ENCODE results near the gene TBRG4. TPM values are rescaled to one million over a fixed set of nuclear protein-coding genes. Genes with fewer than 3 reads are reported as not detected.

The TBRG4 gene
- total and polyA plus RNA-seq, 8 donors, result 37.1 to 72.5 (median 45.7) TPM

DNA sequence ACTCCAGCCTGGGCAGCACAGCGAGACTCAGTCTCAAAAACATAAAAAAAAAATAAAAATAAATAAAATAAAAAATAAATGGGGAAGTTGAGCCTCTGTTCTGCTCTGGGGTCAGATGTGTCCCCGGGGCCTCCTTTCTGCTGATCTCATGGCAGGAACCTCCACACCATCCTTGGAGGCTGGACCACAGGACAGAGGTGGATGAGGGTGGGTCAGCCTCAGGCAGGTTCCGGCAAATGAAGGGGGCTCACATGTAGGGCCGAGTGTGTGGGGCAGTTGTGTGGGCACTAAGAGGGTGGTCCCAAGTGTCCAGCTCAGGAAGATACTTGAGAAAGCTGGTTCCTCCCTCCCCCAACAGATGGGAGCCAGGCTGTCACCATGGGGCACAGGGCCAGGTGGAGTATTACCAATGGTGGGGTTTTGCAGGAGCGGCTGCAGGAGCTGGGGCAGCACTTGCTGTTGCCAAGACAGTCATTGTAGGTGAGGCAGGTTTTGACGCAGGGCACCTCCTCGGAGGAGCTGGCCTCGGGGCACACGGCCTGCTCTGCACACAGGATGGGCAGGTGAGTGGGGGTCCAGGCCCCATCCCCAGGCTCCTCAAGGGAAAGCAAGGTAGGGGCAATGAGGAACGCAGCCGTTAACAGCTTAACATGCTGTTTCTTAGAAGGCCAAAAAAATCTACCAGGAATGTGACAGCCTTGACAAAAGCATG is 13.9 kb upstream of the TBRG4 start:
- intact Hi-C loops (cut with DNase I), result no loop called here
- Histone ChIP-seq H3K27ac (no peak overlapping the region), H3K9me3 (no peaks in the 10 kb centered on the region), H3K4me3 (no peak overlapping the region), H3K27me3 (no peaks in the 10 kb centered on the region), H3K36me3 (no peaks in the 10 kb centered on the region), H3K4me1 (no peaks in the 10 kb centered on the region)
- ATAC-seq, result no peak
- no peak for DNase-seq
- TF ChIP-seq, protein P1, sequence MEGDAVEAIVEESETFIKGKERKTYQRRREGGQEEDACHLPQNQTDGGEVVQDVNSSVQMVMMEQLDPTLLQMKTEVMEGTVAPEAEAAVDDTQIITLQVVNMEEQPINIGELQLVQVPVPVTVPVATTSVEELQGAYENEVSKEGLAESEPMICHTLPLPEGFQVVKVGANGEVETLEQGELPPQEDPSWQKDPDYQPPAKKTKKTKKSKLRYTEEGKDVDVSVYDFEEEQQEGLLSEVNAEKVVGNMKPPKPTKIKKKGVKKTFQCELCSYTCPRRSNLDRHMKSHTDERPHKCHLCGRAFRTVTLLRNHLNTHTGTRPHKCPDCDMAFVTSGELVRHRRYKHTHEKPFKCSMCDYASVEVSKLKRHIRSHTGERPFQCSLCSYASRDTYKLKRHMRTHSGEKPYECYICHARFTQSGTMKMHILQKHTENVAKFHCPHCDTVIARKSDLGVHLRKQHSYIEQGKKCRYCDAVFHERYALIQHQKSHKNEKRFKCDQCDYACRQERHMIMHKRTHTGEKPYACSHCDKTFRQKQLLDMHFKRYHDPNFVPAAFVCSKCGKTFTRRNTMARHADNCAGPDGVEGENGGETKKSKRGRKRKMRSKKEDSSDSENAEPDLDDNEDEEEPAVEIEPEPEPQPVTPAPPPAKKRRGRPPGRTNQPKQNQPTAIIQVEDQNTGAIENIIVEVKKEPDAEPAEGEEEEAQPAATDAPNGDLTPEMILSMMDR (IDR thresholded peaks at IDR 0.05), result no peak

DNA sequence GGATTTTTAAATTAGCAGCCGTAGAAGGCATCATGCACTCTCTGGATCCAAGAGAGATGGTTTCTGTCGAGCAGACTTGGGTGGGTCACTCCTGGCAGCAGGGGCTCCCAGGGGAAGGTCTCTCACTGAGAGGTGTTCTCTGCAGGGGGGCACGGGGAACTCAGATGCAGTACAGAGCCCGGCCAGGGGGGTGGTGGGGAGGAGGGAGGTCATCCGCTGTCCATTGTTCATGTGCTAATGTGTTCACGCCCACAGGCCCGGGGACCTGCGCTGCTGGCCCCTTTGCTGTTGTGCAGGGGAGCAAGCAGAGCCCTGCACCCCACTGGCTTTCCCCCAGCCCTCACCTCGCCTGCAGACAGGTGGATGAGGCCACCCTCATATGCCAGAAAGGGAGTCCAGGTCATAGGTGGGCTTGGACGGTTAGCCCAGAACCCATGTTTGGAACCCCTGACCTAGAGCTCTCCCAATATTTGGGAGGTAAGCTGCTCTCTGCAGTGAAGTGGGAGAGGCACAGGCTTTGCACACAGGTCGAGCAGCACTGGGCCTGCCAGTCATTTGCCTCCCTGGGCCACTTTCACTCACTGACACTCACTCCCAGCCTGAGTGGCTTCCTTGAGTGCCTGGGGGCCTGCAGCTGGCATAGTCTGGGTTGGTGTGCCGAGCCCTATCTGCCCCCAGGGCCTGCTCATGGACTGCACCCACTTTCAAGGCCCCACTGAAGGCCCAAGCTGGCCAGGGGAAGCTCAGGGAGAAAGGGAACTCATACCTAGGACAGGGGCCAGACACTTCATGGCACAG is 12.6 kb upstream of the TBRG4 start:
- Histone ChIP-seq H3K4me3 (no peak overlapping the region), H3K36me3 (no peaks in the 10 kb centered on the region), H3K27me3 (no peaks in the 10 kb centered on the region), H3K4me1 (no peaks in the 10 kb centered on the region), H3K9me3 (no peaks in the 10 kb centered on the region), H3K27ac (no peak overlapping the region)
- intact Hi-C loops (cut with DNase I), result no loop called here
- peak in 1 of 4 donors; percentile 74 for DNase-seq
- no peak for ATAC-seq
- TF ChIP-seq, protein P1 (IDR thresholded peaks at IDR 0.05), result no peak

DNA sequence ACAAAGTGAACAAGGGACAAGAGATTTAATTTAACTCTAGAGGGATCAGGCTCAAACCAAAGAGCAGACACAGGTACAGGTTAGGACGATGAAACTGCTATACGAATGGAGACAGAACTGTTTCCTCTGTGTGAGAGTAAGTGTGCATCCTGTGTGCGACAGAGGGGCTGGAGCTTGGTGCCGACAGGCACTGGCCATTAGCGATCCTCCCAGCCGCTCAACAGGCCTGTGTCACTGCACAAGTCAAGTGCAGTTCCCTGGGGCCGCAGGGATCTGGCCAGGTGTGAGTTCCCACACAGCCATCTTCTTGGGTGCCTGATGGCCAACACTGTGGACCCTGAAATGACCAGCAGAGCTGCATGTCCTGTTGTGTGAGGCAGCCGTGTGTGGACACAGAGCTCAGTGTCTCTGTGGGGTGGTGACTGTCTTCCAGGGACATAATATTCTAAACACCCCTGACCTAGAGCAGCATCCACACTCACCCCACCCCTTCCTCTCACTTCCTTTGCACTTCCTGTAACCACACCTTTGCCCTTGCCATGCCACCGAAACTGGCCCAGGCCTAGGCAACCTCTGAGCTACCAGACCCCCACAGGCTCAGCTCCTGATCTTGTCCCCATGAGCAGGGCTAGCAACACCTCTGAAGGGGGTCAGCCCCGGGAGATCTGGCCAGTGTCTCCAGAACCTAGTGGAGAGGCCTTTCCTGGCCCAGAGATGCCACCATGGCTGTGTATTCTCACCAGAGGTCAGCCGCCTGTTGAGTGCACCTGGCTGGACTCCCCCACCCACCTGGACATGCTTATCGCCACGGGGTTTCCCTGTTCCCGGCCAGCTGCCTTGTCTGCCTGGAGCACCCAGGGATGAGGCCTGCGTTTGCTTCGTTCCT is 11.7 kb upstream of the TBRG4 start:
- Histone ChIP-seq H3K9me3 (no peaks in the 10 kb centered on the region), H3K27me3 (no peaks in the 10 kb centered on the region), H3K36me3 (no peaks in the 10 kb centered on the region), H3K27ac (no peak overlapping the region), H3K4me1 (no peaks in the 10 kb centered on the region), H3K4me3 (no peak overlapping the region)
- ATAC-seq (no peak), DNase-seq (no peak)
- intact Hi-C loops (cut with DNase I), result no loop called here
- TF ChIP-seq, protein P1 (IDR thresholded peaks at IDR 0.05), result no peak

DNA sequence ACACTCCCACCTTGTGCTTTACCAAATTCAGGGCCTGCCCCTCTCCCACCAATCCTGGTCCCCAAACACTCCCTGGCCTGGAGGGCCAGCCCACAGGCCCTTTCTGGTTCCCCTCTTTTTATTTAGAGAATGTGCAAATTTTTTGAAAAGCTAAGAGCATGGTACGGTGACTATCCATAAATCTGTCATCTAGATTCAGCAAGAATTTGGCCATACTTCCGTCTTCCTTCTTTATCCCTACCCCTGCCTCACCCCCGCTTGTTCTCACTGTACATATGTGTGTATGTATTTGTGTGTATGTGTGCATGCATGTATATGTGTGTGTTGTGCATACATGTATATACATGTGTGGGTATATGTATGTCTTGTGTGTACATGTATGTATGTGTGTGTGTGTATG is 8.1 kb upstream of the TBRG4 start:
- no peak for ATAC-seq
- no peak for DNase-seq
- Histone ChIP-seq H3K9me3 (no peaks in the 10 kb centered on the region), H3K4me3 (no peak overlapping the region), H3K27me3 (no peaks in the 10 kb centered on the region), H3K36me3 (no peaks in the 10 kb centered on the region), H3K27ac (no peak overlapping the region), H3K4me1 (no peaks in the 10 kb centered on the region)
- TF ChIP-seq, protein P1 (IDR thresholded peaks at IDR 0.05), result no peak
- intact Hi-C loops (cut with DNase I), result no loop called here
